CD4-positive, alpha-beta memory T cell (primary cell): Measurements from ENCODE around the gene SDSL. TPM values are rescaled to one million over a fixed set of nuclear protein-coding genes. Genes with fewer than 3 reads are reported as not detected.

Experiments
- CTCF ChIA-PET: fragments of 350-600 bp; sonication (Branson Sonifier 250); formaldehyde crosslinking; loops from one replicate; lab custom pipeline; 2021; ENCODE audit warnings: inconsistent platforms; ENCODE audit not compliant: partially characterized antibody; lab: Charles Lee
- POLR2A ChIA-PET: fragments of 350-600 bp; sonication (Branson Sonifier 250); formaldehyde crosslinking; loops from one replicate; lab custom pipeline; 2021; ENCODE audit not compliant: partially characterized antibody; lab: Charles Lee
- DNase-seq, 5 donors: peaks; one replicate each; pipeline versions ENCODE4 v3.0.0 to v3.0.0-alpha.2; 2020 to 2022; ENCODE audit warnings: mixed read lengths in 1 of 5
- H3K27ac ChIP-seq: one replicate; pipeline ENCODE4 v1.7.0; 2013; ENCODE audit warnings: low read depth, low read length
- H3K27me3 ChIP-seq: 2 replicates; pipeline ENCODE4 v1.7.0; 2013; ENCODE audit warnings: mild to moderate bottlenecking, low read length, moderate library complexity; ENCODE audit not compliant: insufficient read depth
- H3K36me3 ChIP-seq: 2 replicates; pipeline ENCODE4 v1.7.0; 2013; ENCODE audit warnings: mild to moderate bottlenecking, low read length, moderate library complexity; ENCODE audit not compliant: insufficient read depth
- H3K4me1 ChIP-seq: 2 replicates; pipeline ENCODE4 v1.7.0; 2013; ENCODE audit warnings: mild to moderate bottlenecking, low read length, moderate library complexity; ENCODE audit not compliant: insufficient read depth
- H3K4me3 ChIP-seq, 2 donors: one replicate each; pipeline ENCODE4 v1.7.0; 2013; ENCODE audit warnings: low read length in 2 of 2, mild to moderate bottlenecking in 1 of 2
- H3K9me3 ChIP-seq, 2 donors: one replicate each; pipeline ENCODE4 v1.7.0; 2013; ENCODE audit warnings: low read length in 2 of 2, control low read depth in 1 of 2; ENCODE audit not compliant: control insufficient read depth in 1 of 2
- H3K27ac Mint-ChIP-seq, 7 donors: one replicate each; pipeline ENCODE4 v1.8.0; 2020 to 2021; ENCODE audit warnings: mixed read lengths in 7 of 7, mild to moderate bottlenecking in 6 of 7, inconsistent platforms in 3 of 7, moderate library complexity in 3 of 7
- H3K27me3 Mint-ChIP-seq, 2 donors: one replicate each; pipeline ENCODE4 v1.8.0; 2020 to 2021; ENCODE audit warnings: mixed read lengths in 2 of 2
- H3K36me3 Mint-ChIP-seq, 2 donors: one replicate each; pipeline ENCODE4 v1.8.0; 2020 to 2021; ENCODE audit warnings: mixed read lengths in 2 of 2, inconsistent platforms in 1 of 2, mild to moderate bottlenecking in 1 of 2
- H3K4me1 Mint-ChIP-seq, 4 donors: one replicate each; pipeline ENCODE4 v1.8.0; 2020 to 2021; ENCODE audit warnings: mixed read lengths in 4 of 4, mild to moderate bottlenecking in 1 of 4
- H3K4me3 Mint-ChIP-seq, 8 donors: one replicate each; pipeline ENCODE4 v1.8.0; 2020 to 2021; ENCODE audit warnings: mixed read lengths in 8 of 8, mild to moderate bottlenecking in 7 of 8, moderate library complexity in 6 of 8, inconsistent platforms in 3 of 8
- H3K9me3 Mint-ChIP-seq, 8 donors: one replicate each; pipeline ENCODE4 v1.8.0; 2020 to 2021; ENCODE audit warnings: mixed read lengths in 8 of 8, mild to moderate bottlenecking in 5 of 8, inconsistent platforms in 3 of 8, moderate library complexity in 1 of 8
- intact Hi-C: fragments of 100-400 bp; cut with micrococcal nuclease; formaldehyde crosslinking; loops from one replicate; pipeline ENCODE4 v1.15.1; 2023
- polyA plus RNA-seq, 2 donors: library from polyadenylated mRNA; unstranded; fragments of 300-500 nt; fragmentation: Illumina TruSeq; gene quantifications; one replicate each; pipeline ENCODE4 v1.2.3, GENCODE V29; 2021
- total RNA-seq, 2 experiments: library from RNA; stranded (reverse); gene quantifications; one replicate each; pipeline ENCODE4 v1.2.3, GENCODE V29; 2021

Gene SDSL
- total and polyA plus RNA-seq, 4 experiments from 2014 or later = 0.67 to 1.1 TPM; not detected in 2

DNA sequence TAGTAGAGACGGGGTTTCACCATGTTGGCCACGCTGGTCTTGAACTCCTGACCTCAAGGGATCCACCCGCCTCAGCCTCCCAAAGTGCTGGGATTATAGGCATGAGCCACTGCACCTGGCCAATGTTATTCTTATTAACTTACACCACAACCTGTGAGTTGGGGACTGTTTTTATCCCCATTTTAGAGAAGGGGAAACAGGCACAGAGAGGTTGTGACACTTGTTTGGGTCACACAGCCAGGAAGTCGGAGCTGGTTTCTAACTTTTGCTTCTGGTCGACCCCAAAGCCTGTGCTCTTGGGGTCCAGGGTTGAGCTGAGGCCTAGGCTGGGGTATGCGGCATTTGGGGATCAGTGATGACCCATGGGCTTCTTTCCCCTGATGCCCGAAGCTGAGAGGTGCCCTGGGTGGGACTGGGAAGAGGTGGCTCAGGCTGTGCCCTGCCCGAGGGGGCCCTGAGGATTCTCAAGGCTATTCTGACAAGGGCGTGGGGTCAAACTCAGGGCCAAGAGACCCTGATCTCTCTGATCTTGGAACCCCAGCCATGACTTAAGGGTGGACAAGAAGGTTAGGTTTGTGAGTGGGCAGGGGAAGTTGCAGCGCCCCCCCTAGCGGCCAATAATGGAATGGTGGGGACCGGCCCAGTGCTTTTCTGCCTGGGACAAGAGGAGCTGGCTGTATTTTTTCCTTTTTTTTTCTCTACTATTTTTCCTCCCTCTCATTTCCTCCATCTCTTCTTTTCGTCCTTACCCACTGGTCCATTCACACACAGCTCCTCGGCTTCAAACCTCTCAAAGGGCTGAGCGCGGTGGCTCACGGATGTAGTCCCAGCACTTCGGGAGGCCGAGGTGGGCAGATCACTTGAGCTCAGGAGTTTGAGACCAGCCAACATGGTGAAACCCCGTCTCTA is 3.0 kb downstream of the SDSL start:
- Mint-ChIP-seq H3K36me3 (no peaks in the 10 kb centered on the region), H3K4me3 (no peak overlapping the region), H3K4me1 (peaks cover 0 to 13% (median 0%) of the 10 kb centered on the region in 4 donors), H3K27ac (no peak overlapping the region), H3K27me3 (peaks cover 6 to 11% of the 10 kb centered on the region in 2 donors), H3K9me3 (no peaks in the 10 kb centered on the region)
- Histone ChIP-seq H3K36me3 (no peaks in the 10 kb centered on the region), H3K27ac (no peak overlapping the region), H3K9me3 (no peaks in the 10 kb centered on the region), H3K4me3 (no peak overlapping the region), H3K27me3 (no peaks in the 10 kb centered on the region), H3K4me1 (no peaks in the 10 kb centered on the region)
- intact Hi-C loops = loop anchor here (2.0 kb wide), 1 partner anchor 376 kb away; no protein-coding TSS in a partner anchor
- DNase-seq = peak; percentile 30 to 43 (median 35)
- ChIA-PET CTCF (interaction anchor here (0.5 to 2.3 kb wide), 16 partner anchors 11 to 252 kb away, joined by 3 to 28 read pairs (median 3); partner anchors contain the start of gene SDS), POLR2A (interaction anchor here (0.6 kb wide), 1 partner anchor 97 kb away, joined by 3 read pairs; no protein-coding TSS in a partner anchor)

DNA sequence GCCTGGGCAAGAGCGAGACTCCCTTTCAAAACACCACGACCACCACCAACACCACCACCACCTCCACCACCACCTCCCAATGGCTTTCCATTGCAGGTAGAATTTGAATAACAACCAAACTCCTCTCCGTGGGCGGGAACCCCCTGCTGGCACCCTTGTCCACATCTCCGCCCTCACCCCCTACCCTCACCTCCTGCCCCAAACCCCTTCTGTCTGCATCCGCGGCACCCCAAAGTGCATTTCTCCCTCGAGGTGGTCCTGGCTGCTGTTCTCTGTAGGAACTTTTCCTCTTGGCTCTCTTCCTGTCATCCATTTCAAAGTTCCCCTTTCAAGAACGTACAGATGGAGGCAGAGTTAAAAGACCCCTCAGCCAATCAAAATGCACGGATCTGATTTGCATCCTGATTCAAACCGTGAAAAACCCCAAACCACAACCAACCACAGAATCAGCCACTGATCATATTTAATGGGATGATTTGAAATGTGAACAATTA is 3.8 kb downstream of the SDSL start:
- H3K27ac Mint-ChIP-seq = no peak overlapping the region
- peaks cover 11% of the 10 kb centered on the region in 2 donors for H3K27me3 Mint-ChIP-seq
- DNase-seq = no peak
- Histone ChIP-seq H3K4me1 (no peaks in the 10 kb centered on the region), H3K9me3 (no peaks in the 10 kb centered on the region), H3K27me3 (no peaks in the 10 kb centered on the region), H3K27ac (no peak overlapping the region), H3K36me3 (no peaks in the 10 kb centered on the region), H3K4me3 (no peak overlapping the region)
- H3K9me3 Mint-ChIP-seq = no peaks in the 10 kb centered on the region
- CTCF ChIA-PET = interaction anchor here (0.5 to 2.3 kb wide), 12 partner anchors 21 to 253 kb away, joined by 3 to 28 read pairs (median 3); partner anchors contain the start of gene SDS
- POLR2A ChIA-PET = no interaction called here
- H3K4me3 Mint-ChIP-seq = no peak overlapping the region
- H3K36me3 Mint-ChIP-seq = no peaks in the 10 kb centered on the region
- peaks cover 0 to 13% (median 0%) of the 10 kb centered on the region in 4 donors for H3K4me1 Mint-ChIP-seq
- intact Hi-C loops = loop anchor here (2.0 kb wide), 1 partner anchor 377 kb away; no protein-coding TSS in a partner anchor

DNA sequence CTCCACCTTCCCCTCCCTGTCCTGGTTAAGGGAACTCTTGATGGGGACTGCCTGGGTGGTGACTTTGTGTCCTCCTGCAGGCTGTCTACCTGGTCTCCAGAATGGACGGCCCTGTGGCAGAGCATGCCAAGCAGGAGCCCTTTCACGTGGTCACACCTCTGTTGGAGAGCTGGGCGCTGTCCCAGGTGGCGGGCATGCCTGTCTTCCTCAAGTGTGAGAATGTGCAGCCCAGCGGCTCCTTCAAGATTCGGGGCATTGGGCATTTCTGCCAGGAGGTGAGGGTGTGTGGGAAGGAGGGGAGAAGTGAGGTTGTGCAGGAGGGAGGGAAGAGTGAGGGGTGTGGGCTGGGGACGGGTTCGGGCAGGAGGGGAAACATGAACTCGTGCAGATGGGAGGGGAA is 5.7 kb downstream of the SDSL start:
- no peak overlapping the region for H3K27ac Mint-ChIP-seq
- H3K36me3 Mint-ChIP-seq = no peaks in the 10 kb centered on the region

DNA sequence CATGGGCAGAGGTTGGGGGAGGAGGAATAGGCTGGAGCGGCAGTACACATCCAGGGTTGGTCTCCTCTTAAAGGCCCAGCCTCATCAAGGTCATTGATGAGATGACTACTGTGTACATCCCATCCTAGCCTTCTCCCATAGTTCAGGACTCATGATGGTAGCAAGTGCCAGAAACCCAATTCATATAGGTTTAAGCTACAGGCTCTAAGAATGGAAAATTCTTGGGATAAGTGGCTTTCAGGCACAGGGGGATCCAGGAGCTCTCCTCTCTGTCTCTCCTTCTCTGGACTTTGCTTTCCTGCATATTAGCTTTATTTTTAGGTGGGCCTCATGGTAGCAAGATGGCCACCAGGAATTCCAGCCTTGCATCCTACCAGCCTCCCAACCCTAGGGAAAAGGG is 6.3 kb downstream of the SDSL start:
- Mint-ChIP-seq H3K4me1 (no peaks in the 10 kb centered on the region), H3K9me3 (no peaks in the 10 kb centered on the region), H3K27me3 (peaks cover 12 to 16% of the 10 kb centered on the region in 2 donors), H3K27ac (no peak overlapping the region), H3K36me3 (no peaks in the 10 kb centered on the region), H3K4me3 (no peak overlapping the region)
- intact Hi-C loops = no loop called here
- ChIA-PET CTCF (no interaction called here), POLR2A (no interaction called here)
- no peak for DNase-seq
- Histone ChIP-seq H3K36me3 (no peaks in the 10 kb centered on the region), H3K9me3 (no peaks in the 10 kb centered on the region), H3K27ac (no peak overlapping the region), H3K4me1 (no peaks in the 10 kb centered on the region), H3K27me3 (no peaks in the 10 kb centered on the region), H3K4me3 (no peak overlapping the region)

More for the DNA sequence above, 5.7 kb downstream of the SDSL start:
- POLR2A ChIA-PET = no interaction called here
- no peak overlapping the region for H3K4me3 ChIP-seq
- H3K4me1 ChIP-seq = no peaks in the 10 kb centered on the region
- H3K27me3 ChIP-seq = no peaks in the 10 kb centered on the region
- H3K36me3 ChIP-seq = no peaks in the 10 kb centered on the region
- H3K27me3 Mint-ChIP-seq = peaks cover 10 to 14% of the 10 kb centered on the region in 2 donors
- DNase-seq = no peak
- no peaks in the 10 kb centered on the region for H3K9me3 ChIP-seq
- intact Hi-C loops = no loop called here
- no peak overlapping the region for H3K27ac ChIP-seq
- H3K4me3 Mint-ChIP-seq = no peak overlapping the region
- H3K9me3 Mint-ChIP-seq = no peaks in the 10 kb centered on the region
- CTCF ChIA-PET = no interaction called here
- H3K4me1 Mint-ChIP-seq = peaks cover 0 to 4% (median 0%) of the 10 kb centered on the region in 4 donors

DNA sequence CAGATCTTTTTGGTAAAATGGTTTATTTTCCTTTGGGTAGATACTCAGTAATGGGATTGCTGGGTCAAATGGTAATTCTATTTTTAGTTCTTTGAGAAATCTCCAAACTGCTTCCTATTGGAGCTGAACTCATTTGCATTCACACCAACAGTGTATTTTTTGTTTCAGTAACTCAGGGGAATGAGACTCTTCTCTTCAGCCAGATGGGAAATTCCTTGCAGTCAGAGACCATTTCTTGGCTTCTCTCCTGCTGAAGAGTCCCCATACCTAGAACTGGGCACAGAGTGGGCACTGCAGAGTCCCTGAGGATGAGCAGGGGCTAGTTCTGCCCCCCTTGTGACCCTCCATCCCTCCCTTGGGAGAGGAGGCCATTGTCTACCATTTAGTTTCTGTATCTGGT is 10.8 kb downstream of the SDSL start:
- Histone ChIP-seq H3K4me1 (no peaks in the 10 kb centered on the region), H3K4me3 (no peak overlapping the region), H3K36me3 (no peaks in the 10 kb centered on the region), H3K27me3 (no peaks in the 10 kb centered on the region), H3K27ac (no peak overlapping the region), H3K9me3 (no peaks in the 10 kb centered on the region)
- Mint-ChIP-seq H3K27ac (no peak overlapping the region), H3K9me3 (no peaks in the 10 kb centered on the region), H3K27me3 (peaks cover 12 to 14% of the 10 kb centered on the region in 2 donors), H3K4me1 (no peaks in the 10 kb centered on the region), H3K4me3 (no peak overlapping the region), H3K36me3 (no peaks in the 10 kb centered on the region)
- ChIA-PET CTCF (no interaction called here), POLR2A (no interaction called here)
- intact Hi-C loops = no loop called here
- no peak for DNase-seq

DNA sequence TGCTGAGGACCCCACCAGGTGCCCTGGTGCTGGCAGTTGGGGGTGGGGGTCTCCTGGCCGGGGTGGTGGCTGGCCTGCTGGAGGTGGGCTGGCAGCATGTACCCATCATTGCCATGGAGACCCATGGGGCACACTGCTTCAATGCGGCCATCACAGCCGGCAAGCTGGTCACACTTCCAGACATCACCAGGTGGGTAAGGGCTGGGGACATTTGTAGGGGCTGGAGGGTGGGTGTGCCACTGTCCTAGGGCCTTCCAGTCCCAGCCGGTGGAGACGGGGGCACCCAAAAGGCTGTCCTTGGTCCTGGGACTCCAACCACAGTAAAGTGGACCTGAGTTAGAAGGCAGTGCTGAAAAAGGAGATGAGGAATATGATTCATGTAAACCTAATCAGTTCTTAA is 13.2 kb downstream of the SDSL start:
- ChIA-PET POLR2A (no interaction called here), CTCF (no interaction called here)
- Mint-ChIP-seq H3K4me3 (no peak overlapping the region), H3K27me3 (peaks cover 3 to 14% of the 10 kb centered on the region in 2 donors), H3K9me3 (no peaks in the 10 kb centered on the region), H3K27ac (no peak overlapping the region), H3K36me3 (no peaks in the 10 kb centered on the region), H3K4me1 (no peaks in the 10 kb centered on the region)
- no peak for DNase-seq
- H3K4me1 ChIP-seq = no peaks in the 10 kb centered on the region
- no peaks in the 10 kb centered on the region for H3K36me3 ChIP-seq
- no peaks in the 10 kb centered on the region for H3K9me3 ChIP-seq
- H3K27me3 ChIP-seq = no peaks in the 10 kb centered on the region
- no peak overlapping the region for H3K27ac ChIP-seq
- intact Hi-C loops = no loop called here
- no peak overlapping the region for H3K4me3 ChIP-seq

DNA sequence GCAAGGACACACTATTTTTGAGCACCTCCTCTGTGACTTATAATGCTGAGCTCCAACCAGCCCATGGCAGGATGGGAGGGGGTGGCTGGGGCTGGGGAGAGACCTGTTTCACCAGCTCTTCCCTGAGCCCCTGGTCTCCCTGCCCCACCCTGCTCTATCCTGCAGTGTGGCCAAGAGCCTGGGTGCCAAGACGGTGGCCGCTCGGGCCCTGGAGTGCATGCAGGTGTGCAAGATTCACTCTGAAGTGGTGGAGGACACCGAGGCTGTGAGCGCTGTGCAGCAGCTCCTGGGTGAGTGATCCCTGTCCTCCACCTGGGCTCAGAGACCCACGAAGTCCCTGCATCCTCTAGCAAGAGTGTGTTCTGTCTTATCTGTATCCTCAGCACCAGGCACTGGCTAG is 14.4 kb downstream of the SDSL start:
- Histone ChIP-seq H3K27ac (no peak overlapping the region), H3K9me3 (no peaks in the 10 kb centered on the region), H3K4me3 (no peak overlapping the region), H3K4me1 (no peaks in the 10 kb centered on the region), H3K27me3 (no peaks in the 10 kb centered on the region), H3K36me3 (no peaks in the 10 kb centered on the region)
- no peak for DNase-seq
- intact Hi-C loops = no loop called here
- H3K27me3 Mint-ChIP-seq = peaks cover 6 to 8% of the 10 kb centered on the region in 2 donors
- no peak overlapping the region for H3K27ac Mint-ChIP-seq
- no peak overlapping the region for H3K4me3 Mint-ChIP-seq
- ChIA-PET CTCF (interaction anchor here (0.6 kb wide), 1 partner anchor 37 kb away, joined by 3 read pairs; no protein-coding TSS in a partner anchor), POLR2A (no interaction called here)
- no peaks in the 10 kb centered on the region for H3K4me1 Mint-ChIP-seq
- no peaks in the 10 kb centered on the region for H3K9me3 Mint-ChIP-seq
- H3K36me3 Mint-ChIP-seq = no peaks in the 10 kb centered on the region
